CD4-positive, alpha-beta T cell (primary cell): Measurements from ENCODE around the gene PCDHB8. TPM values are rescaled to one million over a fixed set of nuclear protein-coding genes. Genes with fewer than 3 reads are reported as not detected.
"Not testable (repeated sequence)": the region's sequence is repeated elsewhere in the genome, so short reads cannot be mapped to it uniquely, and the experiment has no call there.

Experiments used
- ATAC-seq: fragments of 200-7000 bp; cut with Tn5 transposase; one replicate; pipeline ENCODE4 v1.10.0; 2022; ENCODE audit warnings: mild to moderate bottlenecking; ENCODE audit not compliant: poor library complexity
- CTCF ChIA-PET: fragments of 350-600 bp; sonication (Branson Sonifier 250); formaldehyde crosslinking; loops from one replicate; lab custom pipeline; 2021; ENCODE audit warnings: antibody characterized with exemption, inconsistent platforms; lab: Charles Lee
- POLR2A ChIA-PET: fragments of 350-600 bp; sonication (Branson Sonifier 250); formaldehyde crosslinking; loops from one replicate; lab custom pipeline; 2021; ENCODE audit warnings: antibody characterized with exemption, inconsistent platforms; lab: Charles Lee
- DNase-seq, 14 experiments: peaks; one replicate each; pipeline ENCODE4 v3.0.0-alpha.2; 2013 to 2020; ENCODE audit warnings: mixed read lengths in 2 of 14
- H3K27ac ChIP-seq, 2 donors: one replicate each; pipeline versions ENCODE4 v1.5.1 to v1.7.0; 2013; ENCODE audit warnings: low read length in 2 of 2, low read depth in 1 of 2, mild to moderate bottlenecking in 1 of 2
- H3K27me3 ChIP-seq, 2 experiments: 1 replicate in 1 of 2; 2 replicates in 1 of 2; pipeline versions ENCODE4 v1.6.1 to v1.7.0; 2013; ENCODE audit warnings: low read length in 2 of 2, control low read depth in 1 of 2, mild to moderate bottlenecking in 1 of 2, moderate library complexity in 1 of 2; ENCODE audit not compliant: insufficient read depth in 2 of 2, control insufficient read depth in 1 of 2
- H3K36me3 ChIP-seq: one replicate; pipeline ENCODE4 v1.6.1; 2013; ENCODE audit warnings: low read length, control low read depth; ENCODE audit not compliant: insufficient read depth
- H3K4me1 ChIP-seq: one replicate; pipeline ENCODE4 v1.6.1; 2013; ENCODE audit warnings: low read length, control low read depth; ENCODE audit not compliant: insufficient read depth
- H3K4me3 ChIP-seq: one replicate; pipeline ENCODE4 v1.5.1; 2013; ENCODE audit warnings: mild to moderate bottlenecking, low read length, moderate library complexity
- H3K9me3 ChIP-seq, 2 experiments: 1 replicate in 1 of 2; 2 replicates in 1 of 2; pipeline versions ENCODE4 v1.6.1 to v1.7.0; 2013; ENCODE audit warnings: low read length in 2 of 2, mild to moderate bottlenecking in 2 of 2, control low read depth in 1 of 2, moderate library complexity in 1 of 2; ENCODE audit not compliant: control insufficient read depth in 1 of 2, insufficient read depth in 1 of 2
- H3K27ac Mint-ChIP-seq: one replicate; pipeline ENCODE4 v1.8.0; 2020; ENCODE audit warnings: mixed read lengths
- H3K27me3 Mint-ChIP-seq: one replicate; pipeline ENCODE4 v1.8.0; 2021; ENCODE audit warnings: mixed read lengths
- H3K36me3 Mint-ChIP-seq: one replicate; pipeline ENCODE4 v1.8.0; 2021; ENCODE audit warnings: low read depth, mixed read lengths
- H3K4me1 Mint-ChIP-seq: one replicate; pipeline ENCODE4 v1.8.0; 2021; ENCODE audit warnings: low read depth, mixed read lengths
- H3K4me3 Mint-ChIP-seq: one replicate; pipeline ENCODE4 v1.8.0; 2020; ENCODE audit warnings: mild to moderate bottlenecking, mixed read lengths
- H3K9me3 Mint-ChIP-seq: one replicate; pipeline ENCODE4 v1.8.0; 2020; ENCODE audit warnings: mixed read lengths
- intact Hi-C, 2 experiments: fragments of 100-400 bp; cut with DNase I in 1 of 2; cut with micrococcal nuclease in 1 of 2; formaldehyde crosslinking; loops; one replicate each; pipeline versions ENCODE4 v1.15.1 to v1.9.0; 2023 to 2025; cut with DNase I, micrococcal nuclease
- total RNA-seq, 174 experiments: library from RNA in 2 of 174; stranded (reverse) in 2 of 174; gene quantifications; one replicate each; pipeline ENCODE4 v1.2.3 and lab custom pipeline; 2021 to 2026
- TF ChIP-seq, protein P1 (sequence below): fragments of 200-600 bp; IDR thresholded peaks from one replicate; pipeline ENCODE4 v1.8.0; 2022; ENCODE audit warnings: antibody characterized with exemption, mild to moderate bottlenecking

The PCDHB8 gene
- total RNA-seq, 2 experiments from 2014 or later: not detected

DNA sequence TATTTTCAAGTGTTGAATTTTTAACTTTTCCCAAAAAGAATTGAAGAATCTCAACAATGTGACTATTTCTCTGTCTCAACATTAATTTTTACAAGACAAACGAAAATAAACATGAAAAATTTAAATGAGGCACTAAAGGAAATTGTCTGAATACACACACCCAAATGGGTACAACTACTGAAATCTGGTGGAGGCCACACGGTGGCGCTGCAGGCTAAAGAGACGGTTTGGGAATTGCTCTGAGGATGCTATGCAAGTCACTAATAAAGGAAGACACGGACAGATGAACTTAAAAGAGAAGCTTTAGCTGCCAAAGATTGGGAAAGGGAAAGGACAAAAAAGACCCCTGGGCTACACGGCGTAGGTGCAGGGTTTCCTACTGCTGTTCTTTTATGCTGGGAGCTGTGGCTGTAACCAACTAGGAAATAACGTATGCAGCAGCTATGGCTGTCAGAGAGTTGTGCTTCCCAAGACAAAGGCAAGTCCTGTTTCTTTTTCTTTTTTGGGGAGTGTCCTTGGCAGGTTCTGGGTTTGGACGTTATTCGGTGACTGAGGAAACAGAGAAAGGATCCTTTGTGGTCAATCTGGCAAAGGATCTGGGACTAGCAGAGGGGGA is 14.6 kb downstream of the PCDHB8 start, which contains the start of gene PCDHB10:
PCDHB10 (plus strand) TSS at position 244 of the 616 bp plus-strand sequence; CDS start at position 444, 200 bp downstream.
- ATAC-seq: no peak
- Mint-ChIP-seq H3K4me3 (no peak within 1 kb of the TSS), H3K36me3 (peaks cover 11% of the 10 kb centered on the region), H3K4me1 (peaks cover under 1% of the 10 kb centered on the region), H3K9me3 (peaks cover 7% of the 10 kb centered on the region), H3K27me3 (peaks cover 74% of the 10 kb centered on the region), H3K27ac (no peak within 1 kb of the TSS)
- Histone ChIP-seq H3K4me3 (no peak within 1 kb of the TSS), H3K4me1 (no peaks in the 10 kb centered on the region), H3K36me3 (no peaks in the 10 kb centered on the region), H3K27ac (no peak within 1 kb of the TSS), H3K27me3 (peaks cover 13 to 14% of the 10 kb centered on the region in 2 experiments), H3K9me3 (peaks cover 20 to 22% of the 10 kb centered on the region in 2 experiments)
- TF ChIP-seq, protein P1, sequence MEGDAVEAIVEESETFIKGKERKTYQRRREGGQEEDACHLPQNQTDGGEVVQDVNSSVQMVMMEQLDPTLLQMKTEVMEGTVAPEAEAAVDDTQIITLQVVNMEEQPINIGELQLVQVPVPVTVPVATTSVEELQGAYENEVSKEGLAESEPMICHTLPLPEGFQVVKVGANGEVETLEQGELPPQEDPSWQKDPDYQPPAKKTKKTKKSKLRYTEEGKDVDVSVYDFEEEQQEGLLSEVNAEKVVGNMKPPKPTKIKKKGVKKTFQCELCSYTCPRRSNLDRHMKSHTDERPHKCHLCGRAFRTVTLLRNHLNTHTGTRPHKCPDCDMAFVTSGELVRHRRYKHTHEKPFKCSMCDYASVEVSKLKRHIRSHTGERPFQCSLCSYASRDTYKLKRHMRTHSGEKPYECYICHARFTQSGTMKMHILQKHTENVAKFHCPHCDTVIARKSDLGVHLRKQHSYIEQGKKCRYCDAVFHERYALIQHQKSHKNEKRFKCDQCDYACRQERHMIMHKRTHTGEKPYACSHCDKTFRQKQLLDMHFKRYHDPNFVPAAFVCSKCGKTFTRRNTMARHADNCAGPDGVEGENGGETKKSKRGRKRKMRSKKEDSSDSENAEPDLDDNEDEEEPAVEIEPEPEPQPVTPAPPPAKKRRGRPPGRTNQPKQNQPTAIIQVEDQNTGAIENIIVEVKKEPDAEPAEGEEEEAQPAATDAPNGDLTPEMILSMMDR: peak; percentile 23
- POLR2A ChIA-PET: no interaction called here
- peak in 3 of 14 experiments; percentile 19 to 25 (median 25) for DNase-seq
- CTCF ChIA-PET: no interaction called here
- intact Hi-C loops: loop anchor here in 1 of 2 experiments (10.0 kb wide), 1 partner anchor 363 kb away; no protein-coding TSS in a partner anchor

- CTCF ChIA-PET, H3K27ac Mint-ChIP-seq, POLR2A ChIA-PET, H3K27ac ChIP-seq, DNase-seq, H3K36me3 ChIP-seq, ATAC-seq, H3K4me1 ChIP-seq, H3K4me3 ChIP-seq, H3K4me3 Mint-ChIP-seq, H3K4me1 Mint-ChIP-seq: not testable (repeated sequence)
- Histone ChIP-seq H3K27me3 (peaks cover 14 to 21% of the 10 kb centered on the region in 2 experiments), H3K9me3 (peaks cover 11 to 29% of the 10 kb centered on the region in 2 experiments)
- intact Hi-C loops: loop anchor here in 1 of 2 experiments (10.0 kb wide), 1 partner anchor 360 kb away; no protein-coding TSS in a partner anchor
- peaks cover 80% of the 10 kb centered on the region for H3K27me3 Mint-ChIP-seq
- peaks cover 11% of the 10 kb centered on the region for H3K36me3 Mint-ChIP-seq
- H3K9me3 Mint-ChIP-seq: peaks cover 12% of the 10 kb centered on the region
Observed at GRCh38 chr5:141194332-141194731, 16.7 kb downstream of the PCDHB8 start.

- Histone ChIP-seq H3K27me3 (peaks cover 16 to 25% of the 10 kb centered on the region in 2 experiments), H3K9me3 (peaks cover 9 to 33% of the 10 kb centered on the region in 2 experiments), H3K4me1 (no peaks in the 10 kb centered on the region), H3K27ac (no peak overlapping the region), H3K4me3 (no peak overlapping the region), H3K36me3 (no peaks in the 10 kb centered on the region)
- Mint-ChIP-seq H3K36me3 (peaks cover 11% of the 10 kb centered on the region), H3K4me3 (no peak overlapping the region), H3K4me1 (no peaks in the 10 kb centered on the region), H3K27me3 (peaks cover 80% of the 10 kb centered on the region), H3K27ac (no peak overlapping the region), H3K9me3 (peaks cover 13% of the 10 kb centered on the region)
- intact Hi-C loops: loop anchor here in 1 of 2 experiments (10.0 kb wide), 1 partner anchor 358 kb away; no protein-coding TSS in a partner anchor
- no peak for DNase-seq
- TF ChIP-seq, protein P1: no peak
- ATAC-seq: no peak
- ChIA-PET POLR2A (no interaction called here), CTCF (interaction anchor here (1.5 kb wide), 1 partner anchor 10 kb away, joined by 3 read pairs; the partner anchor contains the start of gene PCDHB9)
Observed at GRCh38 chr5:141196363-141196762, 18.8 kb downstream of the PCDHB8 start.
